Tibial nerve (tissue), 3 donors: ENCODE measurements around the gene PLA2G4D.

ENCODE experiments used
- POLR2A ChIP-seq, 2 donors: fragments of 450-650 bp; IDR thresholded peaks; one replicate each; pipeline ENCODE4 v1.6.1; 2017; ENCODE audit warnings: antibody characterized with exemption in 2 of 2, mild to moderate bottlenecking in 2 of 2, moderate library complexity in 2 of 2
- TF ChIP-seq, protein P1 (sequence below), 5 experiments: fragments of 200-600 bp in 3 of 5; fragments of 450-650 bp in 2 of 5; sonication (generic) in 3 of 5; IDR thresholded peaks; one replicate each; pipeline ENCODE4 v1.5.1; 2016 to 2019; ENCODE audit warnings: antibody characterized with exemption in 5 of 5, mild to moderate bottlenecking in 3 of 5, moderate library complexity in 2 of 5

DNA sequence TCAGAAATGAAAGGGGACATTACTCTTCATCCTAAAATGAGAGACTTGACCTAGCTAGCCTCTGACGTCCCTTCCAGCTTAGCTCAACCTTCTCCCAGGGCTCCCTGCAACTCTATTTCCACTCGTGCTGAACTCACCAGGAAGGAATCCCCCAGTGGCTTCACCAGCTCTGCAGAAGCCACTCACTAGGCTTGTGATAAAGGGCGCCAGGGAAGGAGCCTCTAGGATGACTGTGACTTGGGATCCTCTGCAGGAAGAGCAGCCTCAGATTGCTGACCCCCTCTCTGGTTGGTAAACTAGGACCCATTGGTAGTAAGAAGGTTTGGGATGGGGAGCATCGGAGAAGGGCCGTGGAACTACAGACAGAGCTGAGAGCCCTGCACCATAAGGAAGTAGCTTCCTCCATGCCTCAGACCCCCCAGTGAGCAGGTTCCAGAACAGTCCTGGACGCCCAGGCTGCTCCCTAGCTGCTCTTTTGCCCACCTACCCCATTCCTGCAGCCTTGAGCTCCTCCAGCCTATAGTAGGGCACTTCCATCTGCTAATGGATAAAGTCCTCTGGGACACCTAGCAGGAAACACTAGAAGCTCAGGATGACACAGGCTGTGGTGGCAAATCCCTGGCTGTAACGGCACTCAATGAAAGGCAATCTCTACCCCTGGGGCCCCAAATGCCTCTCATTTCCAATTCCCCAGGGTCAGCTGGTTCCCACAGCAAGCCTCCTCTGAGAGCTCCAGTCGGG, 36.1 kb upstream of the PLA2G4D start:
- TF ChIP-seq, protein P1, sequence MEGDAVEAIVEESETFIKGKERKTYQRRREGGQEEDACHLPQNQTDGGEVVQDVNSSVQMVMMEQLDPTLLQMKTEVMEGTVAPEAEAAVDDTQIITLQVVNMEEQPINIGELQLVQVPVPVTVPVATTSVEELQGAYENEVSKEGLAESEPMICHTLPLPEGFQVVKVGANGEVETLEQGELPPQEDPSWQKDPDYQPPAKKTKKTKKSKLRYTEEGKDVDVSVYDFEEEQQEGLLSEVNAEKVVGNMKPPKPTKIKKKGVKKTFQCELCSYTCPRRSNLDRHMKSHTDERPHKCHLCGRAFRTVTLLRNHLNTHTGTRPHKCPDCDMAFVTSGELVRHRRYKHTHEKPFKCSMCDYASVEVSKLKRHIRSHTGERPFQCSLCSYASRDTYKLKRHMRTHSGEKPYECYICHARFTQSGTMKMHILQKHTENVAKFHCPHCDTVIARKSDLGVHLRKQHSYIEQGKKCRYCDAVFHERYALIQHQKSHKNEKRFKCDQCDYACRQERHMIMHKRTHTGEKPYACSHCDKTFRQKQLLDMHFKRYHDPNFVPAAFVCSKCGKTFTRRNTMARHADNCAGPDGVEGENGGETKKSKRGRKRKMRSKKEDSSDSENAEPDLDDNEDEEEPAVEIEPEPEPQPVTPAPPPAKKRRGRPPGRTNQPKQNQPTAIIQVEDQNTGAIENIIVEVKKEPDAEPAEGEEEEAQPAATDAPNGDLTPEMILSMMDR (IDR thresholded peaks at IDR 0.05) = no peak
- no peak for TF ChIP-seq POLR2A (IDR thresholded peaks at IDR 0.05)
